HG03135 (cell line): ENCODE measurements around the gene ABL2.
"Not testable (repeated sequence)": the region's sequence is repeated elsewhere in the genome, so short reads cannot be mapped to it uniquely, and the experiment has no call there.

ENCODE experiments used
- ATAC-seq: cut with Tn5 transposase; IDR thresholded peaks from one replicate; pipeline ENCODE4 v1.9.1; 2021; ENCODE audit warnings: mild to moderate bottlenecking, moderate library complexity; ENCODE audit not compliant: unreplicated experiment

ABL2 gene

GRCh38 chr1:179217943-179218507, 11.5 kb downstream of the ABL2 start:
- no peak for ATAC-seq

GRCh38 chr1:179213317-179213716, 16.2 kb downstream of the ABL2 start:
- not testable (repeated sequence) for ATAC-seq

DNA sequence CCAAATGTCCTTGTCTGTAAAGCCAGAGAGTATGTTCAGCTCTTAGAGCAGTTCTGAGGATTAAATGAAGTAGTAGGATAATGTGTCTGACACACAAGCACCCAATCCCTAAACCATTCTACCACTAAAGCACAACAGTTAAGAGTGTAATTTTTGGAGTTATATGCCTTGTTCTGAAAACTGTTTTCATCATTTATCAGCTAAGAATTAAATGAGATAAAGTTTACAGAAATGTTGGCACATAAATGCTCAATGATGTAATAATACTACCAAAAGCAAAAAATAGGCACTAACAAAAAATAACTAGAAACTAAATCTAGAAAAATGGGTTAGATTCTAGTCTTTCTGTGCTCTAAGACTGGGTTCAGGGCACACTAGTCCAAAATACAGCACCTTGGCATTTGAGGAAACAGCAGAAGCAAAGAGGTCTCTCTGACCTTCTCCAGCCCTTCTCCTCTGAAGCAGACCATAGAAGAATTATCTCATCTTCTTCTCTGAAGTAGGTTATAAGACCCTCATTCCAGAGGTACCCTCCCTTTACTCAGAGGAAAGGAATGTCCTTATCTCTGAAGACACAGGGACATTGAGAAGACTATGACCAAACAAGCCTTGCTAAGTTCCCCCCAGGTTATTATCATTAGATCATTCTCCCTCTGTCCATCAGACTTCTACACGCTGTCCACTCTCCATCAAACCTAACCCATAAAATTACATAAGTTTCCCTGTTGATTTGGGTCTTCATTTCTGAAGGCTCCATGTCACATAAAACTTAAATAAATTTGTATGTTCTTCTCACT, 20.6 kb downstream of the ABL2 start:
- ATAC-seq = no peak

- no peak for ATAC-seq
Measured at GRCh38 chr1:179206812-179207211, 22.7 kb downstream of the ABL2 start.

GRCh38 chr1:179205284-179205683, 24.2 kb downstream of the ABL2 start:
- no peak for ATAC-seq

DNA sequence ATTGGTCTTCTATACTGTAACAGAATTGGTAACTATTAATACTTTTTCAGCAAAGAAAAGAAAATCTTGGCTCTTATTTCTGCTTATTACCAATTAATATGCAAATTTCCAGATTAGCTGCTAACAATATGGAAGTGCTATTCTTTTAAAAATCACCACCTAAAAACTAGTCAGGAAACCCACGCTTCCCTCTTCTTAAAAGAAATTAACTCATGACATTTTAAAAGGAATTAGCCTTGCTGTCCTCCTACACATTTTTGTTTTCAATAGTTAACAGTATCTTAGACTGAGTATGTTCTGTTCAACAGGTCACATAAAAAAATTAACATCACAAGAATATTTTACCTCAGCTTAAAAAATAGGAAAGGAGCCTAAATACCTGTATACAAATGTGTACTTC, 27.3 kb downstream of the ABL2 start:
- ATAC-seq = no peak

DNA sequence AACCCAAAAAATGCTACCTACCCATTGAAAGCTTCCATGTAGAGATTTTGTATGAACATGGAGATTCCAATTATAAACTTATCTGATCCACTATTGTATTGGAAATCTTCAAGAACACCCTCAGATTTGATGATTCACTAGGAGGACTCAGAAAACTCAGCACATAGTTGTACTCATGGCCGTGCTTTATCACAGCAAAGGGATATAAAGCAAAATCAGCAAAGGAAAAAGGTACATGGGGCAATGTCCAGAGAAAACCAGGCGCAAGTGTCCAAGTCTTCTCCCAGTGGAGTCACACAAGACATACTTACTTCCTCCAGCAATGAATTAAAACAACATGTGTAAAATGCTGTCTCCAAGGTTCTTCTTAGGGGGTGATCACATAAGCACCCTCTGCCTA, 28.9 kb downstream of the ABL2 start:
- no peak for ATAC-seq

DNA sequence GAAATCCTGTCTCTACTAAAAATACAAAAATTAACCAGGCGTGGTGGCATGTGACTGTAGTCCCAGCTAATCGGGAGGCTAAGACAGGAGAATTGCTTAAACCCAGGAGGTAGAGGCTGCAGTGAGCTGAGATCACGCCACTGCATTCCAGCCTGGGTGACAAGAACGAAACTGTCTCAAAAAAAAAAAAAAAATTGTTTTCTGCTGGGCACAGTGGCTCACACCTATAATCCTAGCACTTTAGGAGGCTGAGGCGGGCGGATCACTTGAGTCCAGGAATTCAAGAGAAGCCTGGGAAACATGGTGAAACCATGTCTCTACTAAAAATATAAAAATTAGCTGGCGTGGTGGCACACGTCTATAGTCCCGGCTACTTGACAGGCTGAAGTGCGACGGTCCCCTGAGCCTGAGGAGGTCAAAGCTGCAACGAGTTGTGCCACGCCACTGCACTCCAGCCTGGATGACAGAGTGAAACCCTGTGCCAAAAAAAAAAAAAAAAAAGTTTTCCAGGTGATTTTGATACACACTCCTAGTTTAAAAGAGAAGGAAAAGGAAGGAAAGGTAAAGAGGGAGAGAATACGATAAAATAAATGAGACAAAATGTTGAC, 31.7 kb downstream of the ABL2 start:
- ATAC-seq = no peak

DNA sequence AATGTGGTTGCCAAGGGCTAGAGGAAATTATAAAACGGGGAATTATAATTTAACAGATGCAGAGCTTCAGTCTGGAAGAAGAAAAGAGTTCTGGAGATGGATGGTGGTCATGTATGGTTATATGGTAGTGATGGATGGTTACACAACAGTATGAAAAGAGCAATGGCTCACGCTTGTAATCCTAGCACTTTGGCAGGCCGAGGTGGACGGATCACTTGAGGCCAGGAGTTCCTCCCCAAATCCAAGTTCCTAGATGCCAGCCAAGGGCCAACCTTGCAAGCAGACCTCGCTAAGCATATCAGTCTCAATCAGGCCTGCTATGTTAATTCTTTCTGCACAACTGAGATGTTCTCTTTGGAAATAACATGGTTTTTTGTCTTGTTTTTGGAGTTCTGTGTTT, 33.6 kb downstream of the ABL2 start:
- not testable (repeated sequence) for ATAC-seq

- no peak for ATAC-seq
Measured at GRCh38 chr1:179195376-179195775, 34.1 kb downstream of the ABL2 start.

GRCh38 chr1:179194068-179194537, 35.4 kb downstream of the ABL2 start:
- no peak for ATAC-seq

- no peak for ATAC-seq
Measured at GRCh38 chr1:179190861-179191260, 38.6 kb downstream of the ABL2 start.

GRCh38 chr1:179187735-179188471, 41.6 kb downstream of the ABL2 start:
- no peak for ATAC-seq

GRCh38 chr1:179187043-179187442, 42.4 kb downstream of the ABL2 start:
- ATAC-seq = no peak

GRCh38 chr1:179184403-179184802, 45.1 kb downstream of the ABL2 start:
- ATAC-seq = no peak

- ATAC-seq = no peak
Measured at GRCh38 chr1:179183857-179184256, 45.6 kb downstream of the ABL2 start.

DNA sequence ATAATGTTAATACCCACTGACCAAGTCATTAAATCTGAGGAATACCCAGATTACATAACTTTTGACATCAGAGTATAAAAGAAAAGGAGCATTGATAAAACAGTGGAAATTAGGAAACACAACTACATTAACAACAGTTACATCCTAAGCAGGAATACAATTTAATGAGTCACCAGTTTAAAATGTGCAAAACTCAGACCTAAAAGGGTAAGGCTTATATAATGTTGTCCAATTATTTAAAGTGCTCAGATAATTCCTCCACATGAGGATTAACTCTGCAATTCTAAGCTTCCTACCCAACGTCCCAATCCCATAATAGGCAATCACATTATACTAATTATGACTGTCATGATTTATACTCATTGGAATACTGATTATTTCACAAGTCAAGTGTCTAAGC, 50.5 kb downstream of the ABL2 start:
- ATAC-seq = no peak

DNA sequence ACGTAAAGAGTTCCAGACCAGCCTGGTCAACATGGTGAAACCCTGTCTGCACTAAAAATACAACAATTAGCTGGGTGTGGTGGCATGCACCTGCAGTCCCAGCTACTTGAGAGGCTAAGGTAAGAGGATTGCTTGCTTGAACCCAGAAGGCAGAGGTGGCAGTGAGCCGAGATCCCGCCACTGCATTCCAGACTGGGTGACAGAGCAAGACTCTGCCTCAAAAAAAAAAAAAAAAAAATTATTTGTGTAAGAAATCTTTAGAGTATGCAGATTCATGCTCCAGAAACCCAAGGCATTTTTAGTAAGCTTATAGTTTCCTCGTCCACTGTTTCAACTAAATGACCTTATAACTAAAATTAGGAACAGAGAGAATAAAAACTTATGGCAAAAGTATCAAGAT, 51.3 kb downstream of the ABL2 start:
- ATAC-seq = no peak

GRCh38 chr1:179177615-179178014, 51.9 kb downstream of the ABL2 start:
- no peak for ATAC-seq

DNA sequence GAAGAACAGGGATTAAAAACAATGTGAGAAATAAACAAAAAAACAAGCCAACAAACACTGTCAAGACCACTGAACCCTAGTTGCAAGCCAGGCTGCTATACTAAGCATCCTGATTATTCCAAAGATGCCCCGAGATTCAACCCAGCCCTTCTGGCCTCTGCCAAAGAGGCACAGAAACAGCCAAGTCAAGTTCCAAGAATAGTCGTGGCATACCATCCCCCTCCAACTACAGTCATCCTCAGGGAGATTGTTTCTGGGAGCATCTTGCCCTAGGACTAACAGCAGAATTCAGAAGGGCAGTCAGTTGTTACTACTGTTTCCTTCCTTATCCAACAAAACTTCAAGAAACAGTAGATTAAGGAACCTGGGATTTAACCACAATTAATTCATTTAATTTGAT, 52.3 kb downstream of the ABL2 start:
- ATAC-seq = no peak

- no peak for ATAC-seq
Measured at GRCh38 chr1:179175011-179175841, 54.3 kb downstream of the ABL2 start.
